GM18951 (cell line): ENCODE measurements around the gene PLA1A.

Experiments
- POLR2A ChIP-seq: IDR thresholded peaks from 4 replicates; pipeline ENCODE4 v1.6.1; 2011; ENCODE audit warnings: mild to moderate bottlenecking; ENCODE audit not compliant: insufficient read length, insufficient read depth; ENCODE audit errors: extremely low read depth
- in situ Hi-C: fragments of 300-500 bp; cut with MboI; formaldehyde crosslinking; loops from one replicate; pipeline ENCODE4 v1.12.0; 2022; ENCODE audit warnings: low sequenced_read_pairs, mixed read lengths, inconsistent platforms; ENCODE audit not compliant: unreplicated experiment

The PLA1A gene

GRCh38 chr3:119628816-119629445, 31.2 kb downstream of the PLA1A start:
- in situ Hi-C loops: no loop called here
- TF ChIP-seq POLR2A: no peak

- in situ Hi-C loops: no loop called here
- TF ChIP-seq POLR2A: no peak
These were observed 32.6 kb downstream of the PLA1A start for GRCh38 chr3:119630128-119630879.

GRCh38 chr3:119630880-119631329, 33.2 kb downstream of the PLA1A start:
- TF ChIP-seq POLR2A: no peak
- in situ Hi-C loops: no loop called here

- TF ChIP-seq POLR2A: no peak
- in situ Hi-C loops: no loop called here
These were observed 33.8 kb downstream of the PLA1A start for GRCh38 chr3:119631516-119631915.

- in situ Hi-C loops: no loop called here
- TF ChIP-seq POLR2A: no peak
These were observed 34.5 kb downstream of the PLA1A start for GRCh38 chr3:119632216-119632615.

GRCh38 chr3:119632829-119633228, 35.1 kb downstream of the PLA1A start:
- in situ Hi-C loops: no loop called here
- TF ChIP-seq POLR2A: no peak

GRCh38 chr3:119635719-119636118, 38.0 kb downstream of the PLA1A start:
- no peak for TF ChIP-seq POLR2A
- in situ Hi-C loops: no loop called here

- in situ Hi-C loops: no loop called here
- TF ChIP-seq POLR2A: no peak
These were observed 38.6 kb downstream of the PLA1A start for GRCh38 chr3:119636249-119636648.

- TF ChIP-seq POLR2A: no peak
These were observed 39.4 kb downstream of the PLA1A start for GRCh38 chr3:119636891-119637611.

GRCh38 chr3:119637679-119638477, 40.2 kb downstream of the PLA1A start:
- in situ Hi-C loops: no loop called here
- no peak for TF ChIP-seq POLR2A

More at GRCh38 chr3:119636891-119637611, 39.4 kb downstream of the PLA1A start:
- in situ Hi-C loops: no loop called here

- in situ Hi-C loops: no loop called here
- TF ChIP-seq POLR2A: no peak
These were observed 42.0 kb downstream of the PLA1A start for GRCh38 chr3:119639494-119640350.

- no peak for TF ChIP-seq POLR2A
- in situ Hi-C loops: no loop called here
These were observed 43.7 kb downstream of the PLA1A start for GRCh38 chr3:119641416-119641815.
